Measurements from ENCODE around the gene RNF17.

DNA sequence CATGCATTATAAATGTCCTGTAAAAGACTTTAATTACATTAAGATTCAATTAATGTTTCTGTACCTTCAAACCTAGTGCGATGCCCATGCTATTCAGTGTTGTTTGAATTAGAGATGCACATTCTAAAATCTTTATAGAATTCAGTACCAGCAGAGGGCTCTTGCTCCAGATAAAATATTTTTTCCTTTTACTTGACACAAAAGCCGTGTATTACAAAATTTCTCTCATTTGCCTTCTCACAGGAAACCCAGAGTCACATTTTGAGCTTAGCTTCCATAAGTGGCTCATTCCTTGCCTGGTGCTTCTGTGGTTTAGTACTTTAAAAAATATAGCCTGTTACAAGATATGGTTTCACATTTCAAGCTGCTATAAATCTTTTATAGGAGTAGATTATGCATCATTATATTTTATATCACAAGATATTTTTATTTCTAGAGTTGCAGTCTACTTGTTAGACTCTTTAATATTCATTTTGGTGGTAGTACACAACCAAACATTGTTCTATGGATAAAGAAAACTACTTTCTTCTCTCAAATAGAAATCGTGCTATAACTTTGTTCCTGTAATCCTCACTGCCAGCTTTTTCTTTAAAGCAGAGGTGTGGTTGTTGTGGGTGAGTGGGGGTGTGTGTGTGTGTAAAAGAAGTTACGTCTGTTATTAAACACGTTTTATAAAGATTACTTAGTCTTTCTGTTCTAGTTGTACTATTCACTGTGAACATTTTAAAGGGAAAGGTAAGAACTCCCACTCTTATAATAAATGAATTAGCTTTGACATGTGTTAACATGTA lies 101.4 kb downstream of the RNF17 start:
- TF ChIP-seq, protein P1, sequence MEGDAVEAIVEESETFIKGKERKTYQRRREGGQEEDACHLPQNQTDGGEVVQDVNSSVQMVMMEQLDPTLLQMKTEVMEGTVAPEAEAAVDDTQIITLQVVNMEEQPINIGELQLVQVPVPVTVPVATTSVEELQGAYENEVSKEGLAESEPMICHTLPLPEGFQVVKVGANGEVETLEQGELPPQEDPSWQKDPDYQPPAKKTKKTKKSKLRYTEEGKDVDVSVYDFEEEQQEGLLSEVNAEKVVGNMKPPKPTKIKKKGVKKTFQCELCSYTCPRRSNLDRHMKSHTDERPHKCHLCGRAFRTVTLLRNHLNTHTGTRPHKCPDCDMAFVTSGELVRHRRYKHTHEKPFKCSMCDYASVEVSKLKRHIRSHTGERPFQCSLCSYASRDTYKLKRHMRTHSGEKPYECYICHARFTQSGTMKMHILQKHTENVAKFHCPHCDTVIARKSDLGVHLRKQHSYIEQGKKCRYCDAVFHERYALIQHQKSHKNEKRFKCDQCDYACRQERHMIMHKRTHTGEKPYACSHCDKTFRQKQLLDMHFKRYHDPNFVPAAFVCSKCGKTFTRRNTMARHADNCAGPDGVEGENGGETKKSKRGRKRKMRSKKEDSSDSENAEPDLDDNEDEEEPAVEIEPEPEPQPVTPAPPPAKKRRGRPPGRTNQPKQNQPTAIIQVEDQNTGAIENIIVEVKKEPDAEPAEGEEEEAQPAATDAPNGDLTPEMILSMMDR (IDR thresholded peaks at IDR 0.05): peak; percentile 23
- TF ChIP-seq ZFX (IDR thresholded peaks at IDR 0.05; ENCODE audit: borderline replicate concordance): no peak
